Suprapubic skin (tissue), 4 donors: Measurements from ENCODE around the gene NFKB2. TPM values are rescaled to one million over a fixed set of nuclear protein-coding genes. Genes with fewer than 3 reads are reported as not detected.

Source experiments
- DNase-seq, 2 donors: peaks; one replicate each; pipeline ENCODE4 v3.0.0-alpha.2; 2019; ENCODE audit warnings: low spot score in 2 of 2
- H3K27ac ChIP-seq: fragments of 200-600 bp; sonication (generic); one replicate; pipeline ENCODE4 v1.5.1; 2019
- H3K27me3 ChIP-seq: fragments of 200-600 bp; sonication (generic); one replicate; pipeline ENCODE4 v1.5.1; 2019
- H3K36me3 ChIP-seq: fragments of 200-600 bp; sonication (generic); one replicate; pipeline ENCODE4 v1.5.1; 2019
- H3K4me1 ChIP-seq: fragments of 200-600 bp; sonication (generic); one replicate; pipeline ENCODE4 v1.5.1; 2019
- H3K4me3 ChIP-seq: fragments of 200-600 bp; sonication (generic); one replicate; pipeline ENCODE4 v1.5.1; 2019; ENCODE audit warnings: mild to moderate bottlenecking
- H3K9me3 ChIP-seq: fragments of 200-600 bp; sonication (generic); one replicate; pipeline ENCODE4 v1.5.1; 2019
- CTCF ChIP-seq, 2 donors: fragments of 200-600 bp in 1 of 2; fragments of 450-650 bp in 1 of 2; sonication (generic) in 1 of 2; IDR thresholded peaks; one replicate each; pipeline ENCODE4 v1.5.1; 2016 to 2019; ENCODE audit warnings: antibody characterized with exemption in 2 of 2, mild to moderate bottlenecking in 1 of 2, moderate library complexity in 1 of 2
- EP300 ChIP-seq: sonication (generic); formaldehyde crosslinking; IDR thresholded peaks from one replicate; pipeline ENCODE4 v1.6.1; 2017; ENCODE audit warnings: antibody characterized with exemption
- POLR2A ChIP-seq, 2 donors: fragments of 450-650 bp; IDR thresholded peaks; one replicate each; pipeline ENCODE4 v1.6.1; 2017; ENCODE audit warnings: antibody characterized with exemption in 2 of 2, mild to moderate bottlenecking in 2 of 2, moderate library complexity in 2 of 2
- POLR2AphosphoS5 ChIP-seq, 3 donors: sonication (generic); formaldehyde crosslinking; IDR thresholded peaks; one replicate each; pipeline ENCODE4 v1.6.1; 2017; ENCODE audit warnings: antibody characterized with exemption in 3 of 3
- WGBS: methylation state at CpG from one replicate; pipeline ENCODE4 v1.1.5; 2018; 5-methylcytosine and 5-hydroxymethylcytosine counted together
- total RNA-seq, 4 donors: library from RNA; depleted of rRNA; stranded (reverse); fragments of >200 nt; gene quantifications; one replicate each; pipeline ENCODE4 v1.1.0, GENCODE V29; 2016

The NFKB2 gene
- total RNA-seq, 4 donors from 2014 or later: 14.4 to 18.5 (median 16.0) TPM

- WGBS: 70% methylated on average over 16 of the region's 20 CpGs
- no peak for TF ChIP-seq POLR2AphosphoS5 (IDR thresholded peaks at IDR 0.05)
- no peak for TF ChIP-seq CTCF (IDR thresholded peaks at IDR 0.05)
- TF ChIP-seq POLR2A (IDR thresholded peaks at IDR 0.05): no peak
- Histone ChIP-seq H3K9me3 (no peaks in the 10 kb centered on the region), H3K4me1 (peaks cover 20% of the 10 kb centered on the region), H3K4me3 (no peak overlapping the region), H3K36me3 (no peaks in the 10 kb centered on the region), H3K27ac (no peak overlapping the region), H3K27me3 (peaks cover 70% of the 10 kb centered on the region)
- no peak for DNase-seq
Measured at GRCh38 chr10:102416695-102417094, 21.2 kb downstream of the NFKB2 start.

GRCh38 chr10:102418622-102419268, 23.2 kb downstream of the NFKB2 start, which contains the start of gene PSD:
TSS of gene PSD (minus strand) at chr10:102418785. CDS start at chr10:102417038, 1,747 bp downstream.
- 3% methylated on average over 22 of the region's 45 CpGs for WGBS

GRCh38 chr10:102419269-102420180, 24.0 kb downstream of the NFKB2 start:
- Histone ChIP-seq H3K4me1 (peaks cover 39% of the 10 kb centered on the region), H3K9me3 (no peaks in the 10 kb centered on the region), H3K36me3 (peaks cover 11% of the 10 kb centered on the region), H3K4me3 (peak overlapping the region; percentile 69), H3K27me3 (peaks cover 45% of the 10 kb centered on the region), H3K27ac (no peak overlapping the region)
- TF ChIP-seq POLR2AphosphoS5 (IDR thresholded peaks at IDR 0.05): no peak
- no peak for TF ChIP-seq EP300
- TF ChIP-seq CTCF (IDR thresholded peaks at IDR 0.05): no peak
- TF ChIP-seq POLR2A (IDR thresholded peaks at IDR 0.05): no peak
- 2% methylated on average over 19 of the region's 54 CpGs for WGBS
- no peak for DNase-seq

More at GRCh38 chr10:102418622-102419268, 23.2 kb downstream of the NFKB2 start, which contains the start of gene PSD:
- Histone ChIP-seq H3K36me3 (peaks cover 3% of the 10 kb centered on the region), H3K4me3 (peak within 1 kb of the TSS; percentile 69), H3K27ac (no peak within 1 kb of the TSS), H3K4me1 (peaks cover 39% of the 10 kb centered on the region), H3K27me3 (peaks cover 50% of the 10 kb centered on the region), H3K9me3 (no peaks in the 10 kb centered on the region)
- DNase-seq: no peak
- TF ChIP-seq CTCF (IDR thresholded peaks at IDR 0.05) (no peak), EP300 (no peak), POLR2AphosphoS5 (IDR thresholded peaks at IDR 0.05) (no peak), POLR2A (IDR thresholded peaks at IDR 0.05) (no peak)

- H3K4me3 ChIP-seq: peak overlapping the region; percentile 69
- H3K27me3 ChIP-seq: peaks cover 38% of the 10 kb centered on the region
- H3K27ac ChIP-seq: peak overlapping the region; percentile 88
- DNase-seq: no peak
- peaks cover 39% of the 10 kb centered on the region for H3K4me1 ChIP-seq
- peaks cover 12% of the 10 kb centered on the region for H3K36me3 ChIP-seq
- 4% methylated on average over 14 of the region's 21 CpGs for WGBS
- no peaks in the 10 kb centered on the region for H3K9me3 ChIP-seq
- TF ChIP-seq POLR2AphosphoS5 (IDR thresholded peaks at IDR 0.05) (no peak), EP300 (no peak), POLR2A (IDR thresholded peaks at IDR 0.05) (no peak), CTCF (IDR thresholded peaks at IDR 0.05) (no peak)
Measured at GRCh38 chr10:102420181-102420713, 24.7 kb downstream of the NFKB2 start.
